Tibial nerve (tissue), 4 donors: ENCODE results near the gene TMEM178B. TPM values are rescaled to one million over a fixed set of nuclear protein-coding genes. Genes with fewer than 3 reads are reported as not detected.

Experiments used
- DNase-seq, 2 donors: peaks; one replicate each; pipeline ENCODE4 v3.0.0-alpha.2; 2019; ENCODE audit warnings: low spot score in 2 of 2
- H3K27ac ChIP-seq, 4 donors: fragments of 200-600 bp; sonication (generic) in 3 of 4; one replicate each; pipeline ENCODE4 v1.5.1; 2017 to 2019; ENCODE audit warnings: mild to moderate bottlenecking in 1 of 4
- H3K27me3 ChIP-seq, 2 donors: fragments of 200-600 bp; sonication (generic) in 1 of 2; one replicate each; pipeline versions ENCODE4 v1.5.1 to v1.6.0; 2017 to 2019
- H3K36me3 ChIP-seq, 3 donors: fragments of 200-600 bp; sonication (generic); one replicate each; pipeline ENCODE4 v1.5.1; 2018 to 2019
- H3K4me1 ChIP-seq, 4 donors: fragments of 200-600 bp; sonication (generic) in 3 of 4; one replicate each; pipeline ENCODE4 v1.5.1; 2017 to 2019
- H3K4me3 ChIP-seq, 4 donors: fragments of 200-600 bp; sonication (generic) in 3 of 4; one replicate each; pipeline ENCODE4 v1.5.1; 2017 to 2019; ENCODE audit warnings: mild to moderate bottlenecking in 1 of 4, moderate library complexity in 1 of 4
- H3K9me3 ChIP-seq, 4 donors: fragments of 200-600 bp; sonication (generic) in 3 of 4; one replicate each; pipeline ENCODE4 v1.5.1; 2017 to 2019
- EP300 ChIP-seq, 2 donors: sonication (generic); formaldehyde crosslinking; IDR thresholded peaks; one replicate each; pipeline ENCODE4 v1.6.1; 2017; ENCODE audit warnings: antibody characterized with exemption in 2 of 2, mild to moderate bottlenecking in 1 of 2
- POLR2A ChIP-seq, 2 donors: fragments of 450-650 bp; IDR thresholded peaks; one replicate each; pipeline ENCODE4 v1.6.1; 2017; ENCODE audit warnings: antibody characterized with exemption in 2 of 2, mild to moderate bottlenecking in 2 of 2, moderate library complexity in 2 of 2
- WGBS, 2 donors: methylation state at CpG; one replicate each; pipeline ENCODE4 v1.1.5; 2018; 5-methylcytosine and 5-hydroxymethylcytosine counted together
- total RNA-seq, 4 donors: library from RNA; depleted of rRNA; stranded (reverse); fragments of >200 nt; gene quantifications; one replicate each; pipeline ENCODE4 v1.1.0, GENCODE V29; 2016
- TF ChIP-seq, protein P1 (sequence below), 5 experiments: fragments of 200-600 bp in 3 of 5; fragments of 450-650 bp in 2 of 5; sonication (generic) in 3 of 5; IDR thresholded peaks; one replicate each; pipeline ENCODE4 v1.5.1; 2016 to 2019; ENCODE audit warnings: antibody characterized with exemption in 5 of 5, mild to moderate bottlenecking in 3 of 5, moderate library complexity in 2 of 5

Gene TMEM178B
- total RNA-seq, 4 donors from 2014 or later, result 0.30 to 0.78 (median 0.53) TPM

DNA sequence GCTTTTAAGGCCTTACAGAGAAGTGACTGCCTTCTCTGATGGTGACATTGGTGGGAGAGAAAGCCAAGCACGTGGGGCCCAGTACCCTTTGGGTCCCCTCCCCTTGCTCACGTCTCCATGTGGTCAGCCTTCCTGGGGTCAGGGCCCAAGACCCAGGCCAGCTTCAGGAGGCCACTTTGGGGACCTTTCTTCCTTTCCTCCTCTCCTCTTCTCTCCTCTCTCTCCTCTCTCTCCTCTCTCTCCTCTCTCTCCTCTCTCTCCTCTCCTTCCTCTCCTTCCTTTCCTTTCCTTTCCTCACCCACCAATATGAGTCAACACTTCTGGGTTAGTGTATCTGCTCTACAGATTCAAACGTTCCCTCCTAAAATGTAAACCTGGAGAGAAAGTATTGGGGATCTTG lies 380.5 kb downstream of the TMEM178B start:
- H3K4me1 ChIP-seq, result no peaks in the 10 kb centered on the region
- H3K27me3 ChIP-seq, result no peaks in the 10 kb centered on the region
- no peak for DNase-seq
- no peak overlapping the region for H3K27ac ChIP-seq
- WGBS, 2 donors, result 82 to 86% methylated on average over 3 of the region's 3 CpGs
- no peak for TF ChIP-seq EP300 (IDR thresholded peaks at IDR 0.05)
- TF ChIP-seq POLR2A (IDR thresholded peaks at IDR 0.05), result no peak
- TF ChIP-seq, protein P1, sequence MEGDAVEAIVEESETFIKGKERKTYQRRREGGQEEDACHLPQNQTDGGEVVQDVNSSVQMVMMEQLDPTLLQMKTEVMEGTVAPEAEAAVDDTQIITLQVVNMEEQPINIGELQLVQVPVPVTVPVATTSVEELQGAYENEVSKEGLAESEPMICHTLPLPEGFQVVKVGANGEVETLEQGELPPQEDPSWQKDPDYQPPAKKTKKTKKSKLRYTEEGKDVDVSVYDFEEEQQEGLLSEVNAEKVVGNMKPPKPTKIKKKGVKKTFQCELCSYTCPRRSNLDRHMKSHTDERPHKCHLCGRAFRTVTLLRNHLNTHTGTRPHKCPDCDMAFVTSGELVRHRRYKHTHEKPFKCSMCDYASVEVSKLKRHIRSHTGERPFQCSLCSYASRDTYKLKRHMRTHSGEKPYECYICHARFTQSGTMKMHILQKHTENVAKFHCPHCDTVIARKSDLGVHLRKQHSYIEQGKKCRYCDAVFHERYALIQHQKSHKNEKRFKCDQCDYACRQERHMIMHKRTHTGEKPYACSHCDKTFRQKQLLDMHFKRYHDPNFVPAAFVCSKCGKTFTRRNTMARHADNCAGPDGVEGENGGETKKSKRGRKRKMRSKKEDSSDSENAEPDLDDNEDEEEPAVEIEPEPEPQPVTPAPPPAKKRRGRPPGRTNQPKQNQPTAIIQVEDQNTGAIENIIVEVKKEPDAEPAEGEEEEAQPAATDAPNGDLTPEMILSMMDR (IDR thresholded peaks at IDR 0.05), result no peak
- no peaks in the 10 kb centered on the region for H3K9me3 ChIP-seq
- no peaks in the 10 kb centered on the region for H3K36me3 ChIP-seq
- H3K4me3 ChIP-seq, result no peak overlapping the region

DNA sequence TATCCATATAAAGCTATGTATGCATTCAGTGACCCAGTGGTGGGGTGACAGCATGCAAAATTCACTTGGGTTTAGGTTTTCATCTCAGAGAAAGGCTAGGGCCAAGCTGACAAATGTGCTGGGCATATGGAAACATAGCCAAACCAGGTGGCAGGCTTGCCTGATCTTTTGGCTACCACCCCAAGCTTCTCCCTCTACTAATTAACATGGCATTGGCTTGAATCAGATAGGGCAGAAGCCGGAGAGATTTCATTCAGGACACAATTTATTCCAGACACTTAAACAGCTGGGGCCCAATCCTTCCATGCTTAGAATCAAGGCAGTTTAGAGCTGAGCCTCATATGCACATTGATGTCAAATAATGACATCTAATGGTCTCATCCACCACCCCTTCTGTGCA lies 381.9 kb downstream of the TMEM178B start:
- Histone ChIP-seq H3K9me3 (no peaks in the 10 kb centered on the region), H3K4me3 (no peak overlapping the region), H3K4me1 (peaks cover 0 to 3% (median 0%) of the 10 kb centered on the region in 4 donors), H3K27me3 (no peaks in the 10 kb centered on the region), H3K27ac (no peak overlapping the region), H3K36me3 (no peaks in the 10 kb centered on the region)
- WGBS, 2 donors, result 81 to 94% methylated on average over 1 of the region's 1 CpG
- TF ChIP-seq, protein P1 (IDR thresholded peaks at IDR 0.05), result no peak
- TF ChIP-seq POLR2A (IDR thresholded peaks at IDR 0.05) (no peak), EP300 (IDR thresholded peaks at IDR 0.05) (no peak)
- no peak for DNase-seq

DNA sequence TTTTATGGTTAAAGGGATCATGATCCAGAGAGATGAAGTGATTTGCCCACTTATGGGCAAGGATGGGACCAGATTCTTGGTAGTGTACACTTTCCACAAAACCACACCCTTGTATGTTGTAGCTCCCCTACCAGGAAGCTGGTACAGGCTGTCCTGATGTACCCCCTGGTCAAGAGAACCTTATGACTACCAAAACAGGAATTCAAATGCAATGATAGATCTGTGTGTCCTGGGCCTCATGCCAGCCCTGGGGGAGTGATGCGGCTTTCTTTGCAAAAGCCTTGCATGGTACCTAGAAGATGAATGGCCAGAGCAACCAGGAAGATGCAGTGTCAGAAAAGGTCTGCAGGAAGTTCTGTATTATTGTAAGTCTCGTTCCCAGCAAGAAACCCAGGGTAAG lies 382.4 kb downstream of the TMEM178B start:
- no peaks in the 10 kb centered on the region for H3K36me3 ChIP-seq
- H3K9me3 ChIP-seq, result no peaks in the 10 kb centered on the region
- no peaks in the 10 kb centered on the region for H3K27me3 ChIP-seq
- TF ChIP-seq POLR2A (IDR thresholded peaks at IDR 0.05) (no peak), EP300 (IDR thresholded peaks at IDR 0.05) (no peak)
- TF ChIP-seq, protein P1 (IDR thresholded peaks at IDR 0.05), result no peak
- H3K4me1 ChIP-seq, result peaks cover 0 to 9% (median 2%) of the 10 kb centered on the region in 4 donors
- WGBS, 2 donors, result 76 to 86% methylated on average over 2 of the region's 2 CpGs
- no peak overlapping the region for H3K27ac ChIP-seq
- H3K4me3 ChIP-seq, result no peak overlapping the region
- no peak for DNase-seq

DNA sequence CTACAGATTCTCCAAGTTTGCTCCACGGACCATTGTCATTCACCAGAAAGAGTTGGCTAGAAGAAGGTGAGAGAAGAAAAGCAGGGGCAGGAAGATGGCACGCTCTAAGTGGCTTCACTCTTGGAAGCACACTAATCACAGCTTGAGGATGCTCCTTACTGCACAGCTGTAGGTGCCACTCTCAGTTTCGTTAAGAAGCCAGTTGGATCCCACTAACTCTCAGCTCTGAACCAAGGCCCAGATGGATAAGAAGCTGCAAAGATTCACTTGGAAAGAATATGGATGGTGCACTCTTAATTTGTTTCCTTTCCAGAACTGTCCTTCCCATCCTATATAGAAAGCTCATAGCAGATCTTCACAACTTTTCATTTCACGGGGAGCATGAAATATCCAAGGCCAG lies 382.8 kb downstream of the TMEM178B start:
- 80 to 90% methylated on average over 4 of the region's 4 CpGs for WGBS, 2 donors
- TF ChIP-seq, protein P1 (IDR thresholded peaks at IDR 0.05), result no peak
- TF ChIP-seq EP300 (IDR thresholded peaks at IDR 0.05) (no peak), POLR2A (IDR thresholded peaks at IDR 0.05) (no peak)
- no peaks in the 10 kb centered on the region for H3K9me3 ChIP-seq
- H3K4me3 ChIP-seq, result no peak overlapping the region
- peaks cover 0 to 13% (median 2%) of the 10 kb centered on the region in 4 donors for H3K4me1 ChIP-seq
- H3K27me3 ChIP-seq, result no peaks in the 10 kb centered on the region
- no peak for DNase-seq
- H3K27ac ChIP-seq, result no peak overlapping the region
- H3K36me3 ChIP-seq, result no peaks in the 10 kb centered on the region

DNA sequence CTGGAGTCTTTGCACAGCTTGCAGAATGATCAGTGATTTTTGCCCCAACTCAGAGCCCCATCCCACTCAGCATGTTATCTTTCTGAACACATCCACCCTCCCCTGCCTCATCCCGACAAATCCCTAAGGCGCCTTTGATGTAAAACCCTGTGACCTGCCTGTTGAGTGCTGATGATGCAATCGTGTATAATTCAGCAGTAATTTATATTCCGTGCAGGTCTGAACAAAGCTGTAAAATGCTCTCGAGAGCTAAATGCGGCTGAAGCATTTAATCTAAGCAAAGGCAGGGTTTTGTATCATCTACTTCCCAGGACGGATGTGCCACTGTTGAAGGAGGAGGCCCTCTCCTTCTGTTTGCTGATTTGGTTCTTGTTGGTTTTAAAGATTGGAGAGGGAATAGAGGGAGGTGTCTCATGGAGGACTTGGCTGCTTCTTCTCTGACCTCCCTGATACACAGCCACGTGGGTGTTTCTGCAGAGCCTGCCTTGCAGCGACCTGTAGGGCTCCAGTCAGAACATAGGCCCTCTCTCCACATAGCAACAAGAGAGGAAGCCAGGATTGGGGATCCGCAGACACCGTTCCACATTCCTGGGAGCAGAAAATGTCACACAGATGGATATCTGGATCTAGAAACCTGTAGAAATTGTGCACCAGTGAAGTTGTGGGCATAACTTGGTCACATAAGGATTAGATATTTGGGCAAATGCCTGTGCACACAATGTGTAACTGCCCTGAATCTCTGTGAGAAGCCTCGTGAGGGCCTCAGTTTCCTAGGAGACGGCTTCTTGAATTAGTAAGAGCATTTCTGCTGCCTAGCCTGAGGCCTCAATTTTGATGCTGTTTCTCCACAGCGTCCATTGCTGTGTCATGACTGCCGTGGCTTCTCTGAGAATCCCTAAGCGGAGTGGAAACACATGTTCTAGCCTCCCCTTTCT lies 387.2 kb downstream of the TMEM178B start:
- Histone ChIP-seq H3K36me3 (no peaks in the 10 kb centered on the region), H3K4me1 (peaks cover 0 to 17% (median 2%) of the 10 kb centered on the region in 4 donors), H3K9me3 (no peaks in the 10 kb centered on the region), H3K4me3 (no peak overlapping the region), H3K27me3 (no peaks in the 10 kb centered on the region), H3K27ac (no peak overlapping the region)
- WGBS, 2 donors, result 44 to 46% methylated on average over 16 of the region's 16 CpGs
- TF ChIP-seq, protein P1 (IDR thresholded peaks at IDR 0.05), result no peak
- TF ChIP-seq EP300 (IDR thresholded peaks at IDR 0.05) (no peak), POLR2A (IDR thresholded peaks at IDR 0.05) (no peak)
- DNase-seq, result no peak
